ENCODE measurements around the gene FA2H. TPM values are rescaled to one million over a fixed set of nuclear protein-coding genes. Genes with fewer than 3 reads are reported as not detected.
A peak's percentile ranks its signal among the peaks of the same experiment; 100 is the strongest.

The FA2H gene
- total and polyA plus RNA-seq, 2 of the 13 experiments (the other 11 are each of a cell fraction or from before 2014, with no cell fraction given) = 0.20 TPM; not detected in 1

GRCh38 chr16:74700438-74701225, 74.0 kb downstream of the FA2H start, which contains the start of gene MLKL (continued):
- TF ChIP-seq ZNF441 (CRISPR knock-in tag; IDR thresholded peaks at IDR 0.05; ENCODE audit: borderline replicate concordance) (peak; percentile 24; the same call in 1 of the 2 replicates), ZNF704 (CRISPR knock-in tag; IDR thresholded peaks at IDR 0.05; ENCODE audit: borderline replicate concordance) (peak; percentile 84), ZNF431 (CRISPR knock-in tag; IDR thresholded peaks at IDR 0.05; ENCODE audit: borderline replicate concordance, low read depth) (no peak), ZNF792 (CRISPR knock-in tag; IDR thresholded peaks at IDR 0.05) (peak; percentile 72; the same call in 1 of the 2 replicates), ATF7 (IDR thresholded peaks at IDR 0.05) (no peak), ATF7 (CRISPR knock-in tag; IDR thresholded peaks at IDR 0.05) (peak; percentile 72), GABPA (IDR thresholded peaks at IDR 0.05; ENCODE audit: low read depth, low read length) (no peak), GABPA (CRISPR knock-in tag; IDR thresholded peaks at IDR 0.05; ENCODE audit: low read depth) (peak; percentile 16), HDAC6 (IDR thresholded peaks at IDR 0.05; ENCODE audit: low read depth, low read length) (no peak), BCL3 (CRISPR knock-in tag; IDR thresholded peaks at IDR 0.05) (peak; percentile 90; the same call in 1 of the 2 replicates), TSC22D2 (CRISPR knock-in tag; IDR thresholded peaks at IDR 0.05; ENCODE audit: borderline replicate concordance) (peak; percentile 82), GZF1 (CRISPR knock-in tag; IDR thresholded peaks at IDR 0.05) (peak; percentile 80; the same call in 1 of the 2 replicates), ZNF362 (CRISPR knock-in tag; IDR thresholded peaks at IDR 0.05; ENCODE audit: borderline replicate concordance) (no peak), PAF1 (CRISPR knock-in tag; IDR thresholded peaks at IDR 0.05) (no peak), ZSCAN25 (CRISPR knock-in tag; IDR thresholded peaks at IDR 0.05) (peak; percentile 67), ZNF703 (CRISPR knock-in tag; IDR thresholded peaks at IDR 0.05; ENCODE audit: borderline replicate concordance) (no peak), NR3C1 (CRISPR knock-in tag; IDR thresholded peaks at IDR 0.05) (no peak), CREBL2 (CRISPR knock-in tag; IDR thresholded peaks at IDR 0.05; ENCODE audit: borderline replicate concordance) (peak; percentile 69; the same call in 1 of the 2 replicates)
- TF ChIP-seq, protein P1, sequence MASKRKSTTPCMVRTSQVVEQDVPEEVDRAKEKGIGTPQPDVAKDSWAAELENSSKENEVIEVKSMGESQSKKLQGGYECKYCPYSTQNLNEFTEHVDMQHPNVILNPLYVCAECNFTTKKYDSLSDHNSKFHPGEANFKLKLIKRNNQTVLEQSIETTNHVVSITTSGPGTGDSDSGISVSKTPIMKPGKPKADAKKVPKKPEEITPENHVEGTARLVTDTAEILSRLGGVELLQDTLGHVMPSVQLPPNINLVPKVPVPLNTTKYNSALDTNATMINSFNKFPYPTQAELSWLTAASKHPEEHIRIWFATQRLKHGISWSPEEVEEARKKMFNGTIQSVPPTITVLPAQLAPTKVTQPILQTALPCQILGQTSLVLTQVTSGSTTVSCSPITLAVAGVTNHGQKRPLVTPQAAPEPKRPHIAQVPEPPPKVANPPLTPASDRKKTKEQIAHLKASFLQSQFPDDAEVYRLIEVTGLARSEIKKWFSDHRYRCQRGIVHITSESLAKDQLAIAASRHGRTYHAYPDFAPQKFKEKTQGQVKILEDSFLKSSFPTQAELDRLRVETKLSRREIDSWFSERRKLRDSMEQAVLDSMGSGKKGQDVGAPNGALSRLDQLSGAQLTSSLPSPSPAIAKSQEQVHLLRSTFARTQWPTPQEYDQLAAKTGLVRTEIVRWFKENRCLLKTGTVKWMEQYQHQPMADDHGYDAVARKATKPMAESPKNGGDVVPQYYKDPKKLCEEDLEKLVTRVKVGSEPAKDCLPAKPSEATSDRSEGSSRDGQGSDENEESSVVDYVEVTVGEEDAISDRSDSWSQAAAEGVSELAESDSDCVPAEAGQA (IDR thresholded peaks at IDR 0.05; ENCODE audit: low read depth) = no peak
- TF ChIP-seq, protein P1 (CRISPR knock-in tag; IDR thresholded peaks at IDR 0.05; ENCODE audit: borderline replicate concordance) = 0 out of 2 replicates have a peak, but pooled peaks have one; percentile 42
